PC-9 (cell line): ENCODE data around the gene PWWP3B. TPM values are rescaled to one million over a fixed set of nuclear protein-coding genes. Genes with fewer than 3 reads are reported as not detected.

Experiments
- BruUV-seq: library from RNA; stranded (reverse); fragments of 400-500 nt; replicated peaks from 2 replicates; lab custom pipeline; 2021; lab: Mats Ljungman, UMichigan
- CTCF ChIA-PET: fragments of 300-600 bp; sonication (Branson Sonifier 250); formaldehyde crosslinking; loops from one replicate; lab custom pipeline; 2022; ENCODE audit warnings: antibody characterized with exemption; lab: Charles Lee
- POLR2A ChIA-PET: fragments of 300-600 bp; sonication (Branson Sonifier 250); formaldehyde crosslinking; loops from one replicate; lab custom pipeline; 2022; ENCODE audit warnings: antibody characterized with exemption; ENCODE audit not compliant: unreplicated experiment; lab: Charles Lee
- DNase-seq, 2 experiments: peaks; one replicate each; pipeline versions ENCODE4 v3.0.0 to v3.0.0-alpha.2; 2015 to 2022; ENCODE audit warnings: mixed read lengths in 1 of 2
- H2AFZ ChIP-seq: fragments of 200-600 bp; sonication (generic); 2 replicates; pipeline ENCODE4 v1.8.1; 2017; ENCODE audit warnings: antibody characterized with exemption
- H3F3A ChIP-seq: fragments of 200-600 bp; sonication (generic); 2 replicates; pipeline ENCODE4 v1.8.1; 2017; ENCODE audit warnings: antibody characterized with exemption, mild to moderate bottlenecking, low read depth; ENCODE audit not compliant: insufficient read depth
- H3K27ac ChIP-seq: fragments of 200-600 bp; sonication (generic); 2 replicates; pipeline ENCODE4 v1.6.1; 2016; ENCODE audit warnings: mixed run types
- H3K27me3 ChIP-seq: fragments of 200-600 bp; sonication (generic); 2 replicates; pipeline ENCODE4 v1.6.1; 2016; ENCODE audit warnings: low read depth, mixed run types; ENCODE audit not compliant: insufficient read depth
- H3K36me3 ChIP-seq: fragments of 200-600 bp; sonication (generic); 2 replicates; pipeline ENCODE4 v1.6.1; 2016; ENCODE audit warnings: low read depth, mixed run types
- H3K4me1 ChIP-seq: fragments of 200-600 bp; sonication (generic); replicated peaks from 2 replicates; pipeline ENCODE4 v1.6.1; 2016; ENCODE audit warnings: mixed run types; ENCODE audit not compliant: insufficient read depth
- H3K4me2 ChIP-seq: fragments of 200-600 bp; sonication (generic); 2 replicates; pipeline ENCODE4 v1.6.1; 2017; ENCODE audit warnings: mixed run types
- H3K4me3 ChIP-seq: fragments of 200-600 bp; sonication (generic); 2 replicates; pipeline ENCODE4 v1.6.1; 2016; ENCODE audit warnings: mixed run types
- H3K79me2 ChIP-seq: fragments of 200-600 bp; sonication (generic); 2 replicates; pipeline ENCODE4 v1.6.1; 2017; ENCODE audit warnings: low read depth, mixed run types
- H3K9me2 ChIP-seq: fragments of 200-600 bp; sonication (generic); 2 replicates; pipeline ENCODE4 v1.8.1; 2017; ENCODE audit warnings: mild to moderate bottlenecking; ENCODE audit not compliant: insufficient read depth
- H3K9me3 ChIP-seq: fragments of 200-600 bp; sonication (generic); 2 replicates; pipeline ENCODE4 v1.8.1; 2016; ENCODE audit warnings: low read depth; ENCODE audit not compliant: insufficient read depth
- H4K20me1 ChIP-seq: fragments of 200-600 bp; sonication (generic); 2 replicates; pipeline ENCODE4 v1.8.1; 2017; ENCODE audit not compliant: insufficient read depth
- CTCF ChIP-seq: fragments of 200-600 bp; sonication (generic); conservative IDR thresholded peaks from 2 replicates; pipeline ENCODE4 v1.6.1; 2017; ENCODE audit warnings: mixed run types, antibody characterized with exemption, mild to moderate bottlenecking, moderate library complexity
- EZH2 ChIP-seq: fragments of 200-600 bp; sonication (generic); IDR thresholded peaks from 2 replicates; pipeline ENCODE4 v1.8.0; 2017; ENCODE audit warnings: antibody characterized with exemption, low read depth
- intact Hi-C: fragments of 100-400 bp; cut with micrococcal nuclease; formaldehyde crosslinking; loops from one replicate; pipeline ENCODE4 v1.10.0; 2022; ENCODE audit not compliant: unreplicated experiment
- total RNA-seq: library from RNA; stranded (reverse); gene quantifications from 2 replicates; pipeline ENCODE4 v1.2.3, GENCODE V29; 2021

Gene PWWP3B
- total RNA-seq, 1 experiment from 2014 or later: not detected

- Histone ChIP-seq H4K20me1 (no peaks in the 10 kb centered on the region), H3F3A (no peaks in the 10 kb centered on the region), H3K4me3 (no peak overlapping the region), H3K4me2 (no peak overlapping the region), H2AFZ (no peak overlapping the region), H3K9me3 (no peaks in the 10 kb centered on the region), H3K79me2 (no peaks in the 10 kb centered on the region), H3K9me2 (no peaks in the 10 kb centered on the region), H3K36me3 (no peaks in the 10 kb centered on the region), H3K4me1 (no peaks in the 10 kb centered on the region), H3K27me3 (no peaks in the 10 kb centered on the region), H3K27ac (no peak overlapping the region)
- TF ChIP-seq CTCF: no peak
- no peak for TF ChIP-seq EZH2
- POLR2A ChIA-PET: no interaction called here
- DNase-seq: no peak
- CTCF ChIA-PET: no interaction called here
- intact Hi-C loops: no loop called here
- BruUV-seq: no TSS peak
Measured at GRCh38 chrX:106150701-106151100, 17.4 kb upstream of the PWWP3B start.

GRCh38 chrX:106159861-106160282, 8.2 kb upstream of the PWWP3B start:
- ChIA-PET POLR2A (no interaction called here), CTCF (interaction anchor here (0.6 kb wide), 1 partner anchor 374 kb away, joined by 3 read pairs; no protein-coding TSS in a partner anchor)
- Histone ChIP-seq H3K4me1 (no peaks in the 10 kb centered on the region), H3F3A (no peaks in the 10 kb centered on the region), H3K9me3 (no peaks in the 10 kb centered on the region), H3K4me3 (no peak overlapping the region), H3K27ac (no peak overlapping the region), H3K79me2 (no peaks in the 10 kb centered on the region), H2AFZ (no peak overlapping the region), H3K36me3 (no peaks in the 10 kb centered on the region), H3K4me2 (no peak overlapping the region), H3K27me3 (no peaks in the 10 kb centered on the region), H4K20me1 (no peaks in the 10 kb centered on the region), H3K9me2 (no peaks in the 10 kb centered on the region)
- TF ChIP-seq CTCF (no peak), EZH2 (no peak)
- intact Hi-C loops: no loop called here
- no TSS peak for BruUV-seq
- no peak for DNase-seq

- intact Hi-C loops: no loop called here
- H3K36me3 ChIP-seq: no peaks in the 10 kb centered on the region
- no peaks in the 10 kb centered on the region for H3K9me3 ChIP-seq
- no peak for DNase-seq
- no peaks in the 10 kb centered on the region for H3F3A ChIP-seq
- H3K4me2 ChIP-seq: no peak overlapping the region
- no peak overlapping the region for H3K4me3 ChIP-seq
- no peak overlapping the region for H3K27ac ChIP-seq
- H2AFZ ChIP-seq: no peak overlapping the region
- TF ChIP-seq EZH2: no peak
- TF ChIP-seq CTCF: peak; percentile 70
- ChIA-PET POLR2A (no interaction called here), CTCF (no interaction called here)
- BruUV-seq: no TSS peak
- no peaks in the 10 kb centered on the region for H3K79me2 ChIP-seq
- H3K4me1 ChIP-seq: no peaks in the 10 kb centered on the region
- H3K9me2 ChIP-seq: no peaks in the 10 kb centered on the region
- H3K27me3 ChIP-seq: no peaks in the 10 kb centered on the region
- no peaks in the 10 kb centered on the region for H4K20me1 ChIP-seq
Measured at GRCh38 chrX:106170318-106170717, 2.2 kb downstream of the PWWP3B start.
